ENCODE results near the gene VRK2.
"Not testable (repeated sequence)": the region's sequence is repeated elsewhere in the genome, so short reads cannot be mapped to it uniquely, and the experiment has no call there.

The VRK2 gene

GRCh38 chr2:58106896-58107295 is 60.3 kb downstream of the VRK2 start:
- Mint-ChIP-seq H3K27ac (peak overlapping the region; percentile 77), H3K27me3 (no peaks in the 10 kb centered on the region), H3K36me3 (ENCODE audit: low read depth) (peaks cover 21% of the 10 kb centered on the region), H3K4me3 (no peak overlapping the region), H3K4me1 (ENCODE audit: low read depth) (peaks cover 30% of the 10 kb centered on the region), H3K9me3 (peaks cover 6% of the 10 kb centered on the region)
- intact Hi-C loops (cut with micrococcal nuclease): loop anchor here (5.0 kb wide), 1 partner anchor 60 kb away; the partner anchor contains the start of gene VRK2

GRCh38 chr2:58107803-58108710 is 61.5 kb downstream of the VRK2 start:
- peak overlapping the region; percentile 57 for H3K4me3 Mint-ChIP-seq
- H3K36me3 Mint-ChIP-seq (ENCODE audit: low read depth): peaks cover 17% of the 10 kb centered on the region
- peak overlapping the region; percentile 77 for H3K27ac Mint-ChIP-seq
- intact Hi-C loops (cut with micrococcal nuclease): loop anchor here (5.0 kb wide), 1 partner anchor 61 kb away; the partner anchor contains the start of gene VRK2
- no peaks in the 10 kb centered on the region for H3K27me3 Mint-ChIP-seq
- H3K9me3 Mint-ChIP-seq: peaks cover 6% of the 10 kb centered on the region
- peaks cover 37% of the 10 kb centered on the region for H3K4me1 Mint-ChIP-seq (ENCODE audit: low read depth)

- Mint-ChIP-seq H3K9me3 (peaks cover 6% of the 10 kb centered on the region), H3K36me3 (ENCODE audit: low read depth) (peaks cover 17% of the 10 kb centered on the region), H3K27ac (no peak overlapping the region), H3K27me3 (no peaks in the 10 kb centered on the region), H3K4me1 (ENCODE audit: low read depth) (peaks cover 45% of the 10 kb centered on the region), H3K4me3 (no peak overlapping the region)
- intact Hi-C loops (cut with micrococcal nuclease): loop anchor here (5.0 kb wide), 1 partner anchor 62 kb away; the partner anchor contains the start of gene VRK2
Observed at GRCh38 chr2:58109481-58109880, 62.9 kb downstream of the VRK2 start.

- H3K9me3 Mint-ChIP-seq: peaks cover 6% of the 10 kb centered on the region
- H3K4me1 Mint-ChIP-seq (ENCODE audit: low read depth): peaks cover 56% of the 10 kb centered on the region
- H3K27ac Mint-ChIP-seq: peak overlapping the region; percentile 52
- H3K27me3 Mint-ChIP-seq: no peaks in the 10 kb centered on the region
- no peak overlapping the region for H3K4me3 Mint-ChIP-seq
- peaks cover 23% of the 10 kb centered on the region for H3K36me3 Mint-ChIP-seq (ENCODE audit: low read depth)
- intact Hi-C loops (cut with micrococcal nuclease): loop anchor here (5.0 kb wide), 1 partner anchor 203 kb away; no protein-coding TSS in a partner anchor
Observed at GRCh38 chr2:58110765-58111164, 64.2 kb downstream of the VRK2 start.

GRCh38 chr2:58113563-58113962 is 67.0 kb downstream of the VRK2 start:
- H3K27ac Mint-ChIP-seq: peak overlapping the region; percentile 81
- H3K4me1 Mint-ChIP-seq (ENCODE audit: low read depth): peaks cover 45% of the 10 kb centered on the region
- H3K36me3 Mint-ChIP-seq (ENCODE audit: low read depth): peaks cover 47% of the 10 kb centered on the region
- H3K27me3 Mint-ChIP-seq, H3K4me3 Mint-ChIP-seq, H3K9me3 Mint-ChIP-seq: not testable (repeated sequence)
- intact Hi-C loops (cut with micrococcal nuclease): loop anchor here (5.0 kb wide), 1 partner anchor 206 kb away; no protein-coding TSS in a partner anchor

- Mint-ChIP-seq H3K27me3 (no peaks in the 10 kb centered on the region), H3K9me3 (no peaks in the 10 kb centered on the region), H3K4me3 (no peak overlapping the region), H3K36me3 (ENCODE audit: low read depth) (peaks cover 59% of the 10 kb centered on the region), H3K4me1 (ENCODE audit: low read depth) (peaks cover 16% of the 10 kb centered on the region), H3K27ac (no peak overlapping the region)
- intact Hi-C loops (cut with micrococcal nuclease): no loop called here
Observed at GRCh38 chr2:58120626-58121229, 74.1 kb downstream of the VRK2 start.

GRCh38 chr2:58122040-58122439 is 75.4 kb downstream of the VRK2 start:
- no peaks in the 10 kb centered on the region for H3K27me3 Mint-ChIP-seq
- intact Hi-C loops (cut with micrococcal nuclease): no loop called here
- H3K36me3 Mint-ChIP-seq (ENCODE audit: low read depth): peaks cover 46% of the 10 kb centered on the region
- H3K27ac Mint-ChIP-seq: no peak overlapping the region
- no peak overlapping the region for H3K4me3 Mint-ChIP-seq
- peaks cover 10% of the 10 kb centered on the region for H3K4me1 Mint-ChIP-seq (ENCODE audit: low read depth)
- H3K9me3 Mint-ChIP-seq: no peaks in the 10 kb centered on the region

- Mint-ChIP-seq H3K27ac (no peak overlapping the region), H3K27me3 (no peaks in the 10 kb centered on the region), H3K9me3 (no peaks in the 10 kb centered on the region), H3K4me3 (no peak overlapping the region), H3K36me3 (ENCODE audit: low read depth) (peaks cover 41% of the 10 kb centered on the region), H3K4me1 (ENCODE audit: low read depth) (peaks cover 10% of the 10 kb centered on the region)
- intact Hi-C loops (cut with micrococcal nuclease): no loop called here
Observed at GRCh38 chr2:58122540-58122939, 75.9 kb downstream of the VRK2 start.

GRCh38 chr2:58127111-58127510 is 80.5 kb downstream of the VRK2 start:
- Mint-ChIP-seq H3K9me3 (no peaks in the 10 kb centered on the region), H3K36me3 (ENCODE audit: low read depth) (peaks cover 34% of the 10 kb centered on the region), H3K4me1 (ENCODE audit: low read depth) (no peaks in the 10 kb centered on the region), H3K4me3 (no peak overlapping the region), H3K27ac (no peak overlapping the region), H3K27me3 (no peaks in the 10 kb centered on the region)
- intact Hi-C loops (cut with micrococcal nuclease): no loop called here

GRCh38 chr2:58130238-58130637 is 83.6 kb downstream of the VRK2 start:
- Mint-ChIP-seq H3K27me3 (no peaks in the 10 kb centered on the region), H3K4me3 (no peak overlapping the region), H3K27ac (no peak overlapping the region), H3K9me3 (no peaks in the 10 kb centered on the region), H3K4me1 (ENCODE audit: low read depth) (no peaks in the 10 kb centered on the region), H3K36me3 (ENCODE audit: low read depth) (peaks cover 28% of the 10 kb centered on the region)
- intact Hi-C loops (cut with micrococcal nuclease): no loop called here

- H3K4me3 Mint-ChIP-seq: no peak overlapping the region
- no peaks in the 10 kb centered on the region for H3K9me3 Mint-ChIP-seq
- no peaks in the 10 kb centered on the region for H3K4me1 Mint-ChIP-seq (ENCODE audit: low read depth)
- intact Hi-C loops (cut with micrococcal nuclease): no loop called here
- no peaks in the 10 kb centered on the region for H3K27me3 Mint-ChIP-seq
- H3K27ac Mint-ChIP-seq: no peak overlapping the region
- H3K36me3 Mint-ChIP-seq (ENCODE audit: low read depth): peaks cover 33% of the 10 kb centered on the region
Observed at GRCh38 chr2:58131191-58132011, 84.8 kb downstream of the VRK2 start.

GRCh38 chr2:58133395-58133794 is 86.8 kb downstream of the VRK2 start:
- H3K27ac Mint-ChIP-seq: no peak overlapping the region
- intact Hi-C loops (cut with micrococcal nuclease): no loop called here

GRCh38 chr2:58135861-58136260 is 89.3 kb downstream of the VRK2 start:
- Mint-ChIP-seq H3K4me1 (ENCODE audit: low read depth) (no peaks in the 10 kb centered on the region), H3K27ac (no peak overlapping the region), H3K36me3 (ENCODE audit: low read depth) (peaks cover 55% of the 10 kb centered on the region), H3K4me3 (no peak overlapping the region), H3K9me3 (no peaks in the 10 kb centered on the region), H3K27me3 (no peaks in the 10 kb centered on the region)
- intact Hi-C loops (cut with micrococcal nuclease): no loop called here

More at GRCh38 chr2:58133395-58133794, 86.8 kb downstream of the VRK2 start:
- H3K9me3 Mint-ChIP-seq: no peaks in the 10 kb centered on the region
- H3K4me3 Mint-ChIP-seq: no peak overlapping the region
- no peaks in the 10 kb centered on the region for H3K4me1 Mint-ChIP-seq (ENCODE audit: low read depth)
- no peaks in the 10 kb centered on the region for H3K27me3 Mint-ChIP-seq
- peaks cover 42% of the 10 kb centered on the region for H3K36me3 Mint-ChIP-seq (ENCODE audit: low read depth)

All from dendritic cell treated with granulocyte-macrophage colony-stimulating factor and Interleukin-4, amounts not matched to agents 40 ng/mL and 50 ng/mL, for 4 days (primary cell).